Measurements from ENCODE around the gene ERC2.

- TF ChIP-seq CTCF (IDR thresholded peaks at IDR 0.05; ENCODE audit: insufficient read depth, low read length, poor library complexity, severe bottlenecking), result no peak
- no peak for TF ChIP-seq EZH2phosphoT487 (conservative IDR thresholded peaks at IDR 0.05; ENCODE audit: low read length)
Observed at GRCh38 chr3:55702822-55703221, 765.4 kb downstream of the ERC2 start.

Measured in SU-DHL-6 (cell line).